Activated T-cell treated with anti-CD3 and anti-CD28 coated beads, Interleukin-2, amount 50 U/mL, for 48 hours (primary cell): ENCODE results near the gene RIPK3.
"Not testable (repeated sequence)": the region's sequence is repeated elsewhere in the genome, so short reads cannot be mapped to it uniquely, and the experiment has no call there.

ENCODE experiments used
- DNase-seq, 2 experiments: peaks; one replicate each; pipeline ENCODE4 v3.0.0-alpha.2; 2020

The RIPK3 gene

DNA sequence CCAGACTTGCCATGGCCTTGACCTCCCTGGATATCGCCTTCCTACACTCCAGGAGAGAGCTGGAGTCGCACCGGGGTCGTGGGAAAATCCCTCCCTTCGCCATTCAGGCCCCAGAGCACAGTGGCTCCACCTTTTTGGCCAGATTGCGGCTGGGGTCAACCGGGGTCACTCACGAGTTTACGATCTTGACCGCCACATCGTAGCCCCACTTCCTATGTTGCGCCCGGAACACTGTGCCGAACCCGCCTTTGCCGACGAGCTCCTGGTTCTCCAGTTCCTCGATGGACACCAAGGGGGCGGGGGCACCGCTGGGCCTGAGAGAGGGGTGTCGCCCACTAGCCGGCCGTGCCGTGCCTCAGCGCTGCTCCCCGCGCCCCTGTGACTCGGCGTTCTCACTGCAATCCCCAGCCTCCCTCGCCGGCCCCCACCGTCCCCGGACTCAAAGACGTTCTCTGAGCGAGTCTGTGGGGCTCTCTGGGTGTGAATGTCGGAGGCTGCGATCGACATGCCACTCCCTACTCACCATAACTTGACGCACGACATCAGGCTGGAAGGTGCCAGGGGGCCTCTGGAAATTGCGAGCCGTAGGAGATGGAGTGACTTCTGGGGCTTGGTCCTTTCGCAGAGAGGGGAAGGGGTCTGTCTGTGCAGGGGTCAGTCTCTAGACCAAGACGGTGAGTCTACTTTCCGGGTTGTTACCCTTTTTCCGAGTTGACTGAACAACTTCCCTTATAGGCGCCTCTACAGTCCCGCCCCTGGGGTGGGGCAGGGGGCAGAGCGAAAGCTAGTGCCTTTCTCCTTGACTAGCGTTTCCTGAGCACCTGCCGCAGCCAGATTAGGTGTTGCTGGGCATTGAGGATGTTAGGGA, at the start of gene RIPK3:
Gene RIPK3 (minus strand): TSS at position 708 of the 868 bp plus-strand sequence. CDS start 165 bp downstream, at position 543.
- peak; percentile 79 to 80 for DNase-seq

GRCh38 chr14:24389226-24389848, 49.5 kb upstream of the RIPK3 start:
- DNase-seq, result no peak

- no peak for DNase-seq
Measured at GRCh38 chr14:24388474-24389179, 48.8 kb upstream of the RIPK3 start.

- not testable (repeated sequence) for DNase-seq
Measured at GRCh38 chr14:24387579-24387978, 47.8 kb upstream of the RIPK3 start.

DNA sequence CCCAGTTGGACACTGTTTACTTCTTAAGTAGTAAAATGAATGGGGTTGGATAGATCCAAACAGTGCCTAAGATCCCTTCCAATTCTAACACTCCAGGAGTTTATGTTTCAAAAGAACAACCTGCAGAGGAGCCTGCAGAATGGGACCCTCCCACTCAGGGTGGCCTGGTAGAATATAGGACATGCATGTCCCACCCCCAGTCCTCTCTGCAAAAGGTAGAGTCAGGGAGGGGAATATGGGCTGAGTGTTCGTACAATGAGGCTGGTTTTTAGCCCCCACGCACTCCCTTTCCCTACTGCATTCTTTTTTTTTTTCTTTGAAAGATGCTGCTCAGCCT, 47.2 kb upstream of the RIPK3 start:
- DNase-seq, result no peak

DNA sequence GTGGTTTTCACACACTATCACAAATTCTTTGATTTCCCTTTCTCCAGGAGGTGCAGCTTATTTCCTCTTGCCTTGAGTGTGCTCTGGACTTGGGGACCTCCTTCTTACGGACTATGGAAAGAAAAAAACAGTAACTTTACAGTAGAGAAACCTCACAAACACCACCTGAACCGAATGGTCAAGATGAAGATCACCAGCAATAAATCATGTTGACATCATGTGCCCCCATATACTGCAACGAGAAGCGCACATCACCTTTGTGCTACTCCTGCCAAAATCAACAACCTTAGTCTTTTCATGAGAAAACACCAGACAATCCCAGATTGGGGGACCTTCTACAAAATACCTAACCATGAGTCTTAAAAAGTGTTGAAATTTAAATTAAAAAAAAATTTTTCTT, 45.7 kb upstream of the RIPK3 start:
- no peak for DNase-seq

- no peak for DNase-seq
Measured at GRCh38 chr14:24384169-24384568, 44.4 kb upstream of the RIPK3 start.

DNA sequence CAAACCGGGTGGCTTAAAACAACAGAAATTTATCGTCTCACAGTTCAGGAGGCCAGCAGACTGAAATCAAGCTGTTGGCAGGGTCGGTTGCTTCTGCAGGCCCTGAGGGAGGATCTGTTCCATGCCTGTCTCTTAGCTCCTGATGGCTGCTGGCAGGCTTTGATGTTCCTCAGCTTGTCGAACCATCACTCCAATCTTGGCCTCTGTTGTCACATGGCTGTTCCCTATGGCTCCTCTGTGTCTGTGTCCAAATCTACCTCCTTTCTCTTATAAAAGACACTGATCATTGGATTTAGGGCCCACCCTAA, 42.2 kb upstream of the RIPK3 start:
- DNase-seq, result no peak

- DNase-seq, result no peak
Measured at GRCh38 chr14:24381363-24382063, 41.7 kb upstream of the RIPK3 start.

DNA sequence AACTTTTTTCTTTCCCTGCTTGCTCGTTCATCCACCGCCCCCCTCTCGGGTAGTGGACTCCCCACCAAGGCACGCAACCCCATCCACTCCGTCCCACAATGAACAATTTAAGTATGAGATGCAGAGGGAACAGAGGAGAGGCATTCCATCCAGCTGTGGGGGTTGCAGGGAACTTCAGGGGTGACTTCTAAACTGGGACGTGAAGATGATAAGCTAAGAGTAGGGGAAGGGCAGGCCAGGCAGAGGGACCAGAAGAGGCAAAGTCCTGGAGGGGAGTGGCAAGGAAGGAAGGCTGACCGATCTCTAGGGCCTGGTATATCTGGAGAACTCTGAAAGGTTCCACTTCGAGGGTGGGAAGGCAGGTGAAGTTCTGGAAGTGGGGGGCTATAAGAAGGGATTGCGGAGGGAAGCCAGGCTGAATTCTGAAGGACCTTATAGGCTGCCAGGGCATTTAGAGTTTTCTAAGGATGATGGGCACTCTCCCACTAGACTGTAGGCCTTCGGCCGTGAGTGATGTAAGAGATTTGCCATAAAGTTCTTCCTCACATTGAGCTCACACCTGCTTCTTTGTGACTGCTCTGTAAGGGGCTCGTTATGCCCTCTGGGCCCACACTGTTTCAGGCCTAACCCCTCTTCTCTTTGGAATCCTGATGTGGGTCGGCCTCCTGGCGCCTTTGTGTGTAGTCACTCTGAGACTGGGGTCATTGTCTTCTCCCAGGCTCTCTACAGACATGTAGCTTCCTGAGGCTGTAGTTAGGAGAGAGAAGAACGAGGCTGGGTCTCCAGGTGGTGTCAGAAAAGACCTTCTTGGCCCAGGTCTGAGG, 40.3 kb upstream of the RIPK3 start:
- no peak for DNase-seq

DNA sequence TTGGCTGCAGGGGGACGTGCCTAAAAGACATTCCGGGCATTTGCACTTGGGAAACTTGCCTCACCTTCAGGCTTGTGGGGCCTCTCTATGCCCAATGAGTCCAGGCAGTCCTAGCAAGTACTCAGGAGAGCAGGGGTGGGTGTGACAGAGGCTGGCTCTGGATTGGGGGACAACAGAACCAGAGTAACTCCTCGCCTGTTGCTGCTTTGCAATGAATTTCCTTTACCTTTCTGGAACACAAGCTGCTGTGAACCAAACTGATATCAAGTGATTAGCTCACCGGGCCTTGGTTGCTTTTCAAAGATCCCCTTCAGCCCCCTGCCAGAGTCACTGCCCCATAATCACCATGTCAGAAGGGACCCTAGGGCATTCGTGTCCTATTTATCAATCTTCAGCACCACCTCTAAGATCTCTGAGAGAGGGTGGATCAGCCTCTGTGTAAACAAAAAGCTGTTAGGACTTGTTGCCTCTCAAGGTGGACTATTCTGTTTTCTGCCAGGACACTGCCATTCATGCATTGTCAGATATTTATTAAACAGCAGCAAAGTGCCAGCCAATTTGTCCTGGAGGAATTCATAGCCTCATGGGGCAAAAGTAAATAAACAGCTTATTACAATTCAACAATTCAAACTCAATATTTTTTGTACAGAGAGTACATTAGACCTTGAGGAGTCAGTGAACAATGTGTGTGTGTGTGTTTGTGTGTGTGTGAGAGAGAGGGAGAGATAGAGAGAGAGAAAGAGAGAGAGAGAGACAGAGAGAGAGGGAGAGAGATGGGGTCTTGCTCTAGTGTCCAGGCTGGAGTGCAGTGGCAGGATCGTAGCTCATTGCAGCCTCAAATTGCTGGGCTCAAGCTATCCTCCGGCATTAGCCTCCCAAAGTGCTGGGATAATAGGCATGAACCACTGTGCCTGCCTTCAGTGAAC, 39.5 kb upstream of the RIPK3 start:
- DNase-seq, result no peak

- no peak for DNase-seq
Measured at GRCh38 chr14:24378327-24378726, 38.5 kb upstream of the RIPK3 start.

GRCh38 chr14:24377657-24378056, 37.9 kb upstream of the RIPK3 start:
- DNase-seq, result no peak

DNA sequence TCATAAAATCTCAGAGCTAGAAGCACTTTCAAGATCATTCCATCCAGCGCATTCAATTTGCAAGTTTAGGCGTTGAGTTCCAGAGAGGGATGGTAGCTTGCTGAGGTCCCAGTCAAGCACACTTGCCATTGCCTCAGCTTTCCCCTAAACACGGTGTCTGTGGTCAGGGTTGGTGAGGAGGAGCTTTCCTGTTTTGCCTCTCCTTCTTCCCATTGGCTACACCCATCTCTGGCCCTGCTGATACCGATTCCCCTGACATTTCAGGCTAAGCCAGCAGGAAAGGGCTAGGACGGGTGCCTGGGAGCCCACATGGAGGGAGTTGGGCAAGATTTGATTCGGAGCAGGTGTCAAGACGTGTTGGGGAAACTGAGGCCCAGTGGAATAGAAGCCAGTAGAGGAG, 37.3 kb upstream of the RIPK3 start:
- no peak for DNase-seq

DNA sequence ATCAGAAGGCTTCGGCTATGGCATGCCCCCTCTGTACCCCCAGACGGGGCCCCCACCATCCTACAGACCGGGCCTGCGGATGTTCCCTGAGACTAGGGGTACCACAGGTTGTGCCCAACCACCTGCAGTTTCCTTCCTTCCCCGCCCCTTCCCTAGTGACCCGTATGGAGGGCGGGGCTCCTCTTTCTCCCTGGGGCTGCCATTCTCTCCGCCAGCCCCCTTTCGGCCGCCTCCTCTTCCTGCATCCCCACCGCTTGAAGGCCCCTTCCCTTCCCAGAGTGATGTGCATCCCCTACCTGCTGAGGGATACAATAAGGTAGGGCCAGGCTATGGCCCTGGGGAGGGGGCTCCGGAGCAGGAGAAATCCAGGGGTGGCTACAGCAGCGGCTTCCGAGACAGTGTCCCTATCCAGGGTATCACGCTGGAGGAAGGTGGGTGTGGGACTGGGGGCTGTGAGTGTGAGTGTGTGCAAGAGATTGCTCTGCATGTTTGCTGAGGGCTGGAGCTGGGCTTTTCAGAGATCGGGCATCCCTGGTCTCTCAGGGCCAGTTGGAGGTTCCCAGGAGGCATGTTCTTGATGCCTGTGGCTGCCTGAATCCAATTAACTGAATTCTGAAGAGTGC, 36.8 kb upstream of the RIPK3 start:
- DNase-seq, result no peak

- DNase-seq, result no peak
Measured at GRCh38 chr14:24372701-24373416, 33.1 kb upstream of the RIPK3 start.

GRCh38 chr14:24371605-24372004, 31.8 kb upstream of the RIPK3 start:
- DNase-seq, result not testable (repeated sequence)

DNA sequence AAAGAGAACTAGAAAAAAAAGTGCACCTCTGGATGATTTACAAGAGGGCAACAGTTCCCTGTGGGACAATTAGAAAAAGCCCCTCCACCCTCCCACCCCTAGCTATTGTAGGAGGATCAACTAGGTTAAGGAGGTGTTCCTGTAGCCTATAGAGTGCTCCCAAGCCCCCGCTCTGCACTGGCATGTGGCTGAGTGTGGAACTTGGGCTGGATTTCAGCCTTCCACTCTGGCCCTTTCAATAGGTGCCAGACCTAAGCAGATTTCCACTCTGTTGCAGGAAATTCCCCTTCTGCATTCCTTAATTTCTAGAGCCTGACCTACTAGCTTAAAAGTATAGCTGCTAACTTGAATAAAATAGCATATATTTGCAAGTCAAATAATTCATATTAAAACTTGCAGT, 31.0 kb upstream of the RIPK3 start:
- no peak for DNase-seq

DNA sequence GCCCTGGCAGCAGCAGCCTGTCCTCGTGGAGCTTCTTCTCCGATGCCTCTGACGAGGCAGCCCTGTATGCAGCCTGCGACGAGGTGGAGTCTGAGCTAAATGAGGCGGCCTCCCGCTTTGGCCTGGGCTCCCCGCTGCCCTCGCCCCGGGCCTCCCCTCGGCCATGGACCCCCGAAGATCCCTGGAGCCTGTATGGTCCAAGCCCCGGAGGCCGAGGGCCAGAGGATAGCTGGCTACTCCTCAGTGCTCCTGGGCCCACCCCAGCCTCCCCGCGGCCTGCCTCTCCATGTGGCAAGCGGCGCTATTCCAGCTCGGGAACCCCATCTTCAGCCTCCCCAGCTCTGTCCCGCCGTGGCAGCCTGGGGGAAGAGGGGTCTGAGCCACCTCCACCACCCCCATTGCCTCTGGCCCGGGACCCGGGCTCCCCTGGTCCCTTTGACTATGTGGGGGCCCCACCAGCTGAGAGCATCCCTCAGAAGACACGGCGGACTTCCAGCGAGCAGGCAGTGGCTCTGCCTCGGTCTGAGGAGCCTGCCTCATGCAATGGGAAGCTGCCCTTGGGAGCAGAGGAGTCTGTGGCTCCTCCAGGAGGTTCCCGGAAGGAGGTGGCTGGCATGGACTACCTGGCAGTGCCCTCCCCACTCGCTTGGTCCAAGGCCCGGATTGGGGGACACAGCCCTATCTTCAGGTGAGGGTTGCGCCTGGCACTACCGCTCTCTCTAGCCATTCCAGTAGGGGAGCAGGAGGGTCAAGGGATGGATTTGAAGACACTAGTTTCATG, 30.3 kb upstream of the RIPK3 start:
- no peak for DNase-seq
